Stimulated activated CD8-positive, alpha-beta memory T cell treated with anti-CD3 and anti-CD28 coated beads, Interleukin-4, amount 100 ng/mL, for 4 hours (primary cell): ENCODE results near the gene GAB2.
"Not testable (repeated sequence)": the region's sequence is repeated elsewhere in the genome, so short reads cannot be mapped to it uniquely, and the experiment has no call there.

Experiments used
- DNase-seq, 2 donors: peaks; one replicate each; pipeline ENCODE4 v3.0.0-alpha.2; 2020; ENCODE audit warnings: low read depth in 2 of 2, low spot score in 1 of 2

GAB2 gene

GRCh38 chr11:78314762-78315161 lies 102.9 kb downstream of the GAB2 start:
- no peak for DNase-seq

GRCh38 chr11:78313898-78314297 lies 103.7 kb downstream of the GAB2 start:
- DNase-seq, result no peak

DNA sequence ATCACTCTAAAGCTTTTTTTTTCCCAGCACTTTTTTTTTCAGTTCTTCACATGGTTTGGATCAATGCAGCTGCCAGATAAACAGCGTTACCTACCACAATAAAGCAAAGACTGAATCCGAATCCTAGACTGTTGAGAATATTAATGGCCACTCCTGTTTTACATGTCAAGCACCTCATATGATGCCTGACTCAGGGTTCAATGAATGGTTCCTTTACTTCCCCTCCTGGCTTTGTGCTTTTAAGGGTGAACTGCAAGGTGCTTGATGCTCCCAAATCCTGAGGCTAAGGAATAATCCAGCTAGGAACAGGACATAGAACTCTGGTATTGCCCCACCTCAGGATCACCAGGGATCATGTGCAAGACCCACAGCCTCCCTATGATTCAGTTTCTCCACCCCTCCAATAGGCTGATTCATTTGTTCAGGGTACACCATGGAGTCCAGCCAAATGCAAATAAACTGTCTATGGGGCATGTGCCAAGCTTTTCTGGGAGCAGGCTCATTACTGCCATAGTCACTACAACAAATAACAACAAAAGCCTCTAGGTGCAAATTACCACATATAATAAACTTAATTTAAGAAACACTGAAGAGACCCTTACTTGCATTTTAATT lies 104.3 kb downstream of the GAB2 start:
- DNase-seq, result no peak

DNA sequence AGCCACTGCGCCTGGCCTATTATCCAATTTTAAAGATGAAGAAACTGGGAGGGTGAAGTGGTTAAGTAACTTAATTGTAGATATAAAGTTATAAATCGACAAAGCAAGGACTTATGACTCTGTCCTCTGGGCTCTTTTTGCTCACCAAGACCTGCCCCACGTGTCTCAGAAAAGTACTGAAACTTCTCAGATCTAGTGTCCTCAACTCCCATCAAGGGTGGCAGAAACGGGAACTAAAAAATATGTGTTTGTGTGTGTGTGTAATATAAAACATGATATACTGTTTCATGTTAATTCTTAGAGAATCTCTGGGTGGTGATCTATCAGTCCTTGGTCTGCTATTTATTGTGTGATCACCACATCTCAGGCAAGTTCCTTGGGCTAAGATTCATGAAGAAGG lies 104.9 kb downstream of the GAB2 start:
- no peak for DNase-seq

- no peak for DNase-seq
Measured at GRCh38 chr11:78311702-78312371, 105.8 kb downstream of the GAB2 start.

DNA sequence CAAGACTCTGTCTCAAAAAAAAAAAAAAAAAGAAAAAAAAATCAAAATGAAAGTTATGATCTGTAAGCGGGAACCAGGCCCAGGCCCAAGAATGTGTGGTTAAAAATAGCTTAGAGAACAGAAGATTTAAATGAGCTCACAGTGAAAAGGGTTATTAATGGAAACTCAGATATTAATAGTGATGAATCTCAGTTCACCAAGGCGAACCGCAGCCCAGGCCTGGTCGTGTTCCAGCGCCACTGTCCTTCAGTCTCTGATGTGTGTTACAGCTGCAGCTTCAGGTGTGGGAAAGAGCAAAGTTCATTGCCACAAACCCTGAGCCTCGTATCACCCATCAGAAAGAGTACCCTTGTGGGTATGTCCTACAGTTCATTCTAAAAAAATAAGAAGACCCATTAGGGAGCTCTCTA lies 107.1 kb downstream of the GAB2 start:
- DNase-seq, result no peak

GRCh38 chr11:78304201-78304600 lies 113.4 kb downstream of the GAB2 start:
- no peak for DNase-seq

DNA sequence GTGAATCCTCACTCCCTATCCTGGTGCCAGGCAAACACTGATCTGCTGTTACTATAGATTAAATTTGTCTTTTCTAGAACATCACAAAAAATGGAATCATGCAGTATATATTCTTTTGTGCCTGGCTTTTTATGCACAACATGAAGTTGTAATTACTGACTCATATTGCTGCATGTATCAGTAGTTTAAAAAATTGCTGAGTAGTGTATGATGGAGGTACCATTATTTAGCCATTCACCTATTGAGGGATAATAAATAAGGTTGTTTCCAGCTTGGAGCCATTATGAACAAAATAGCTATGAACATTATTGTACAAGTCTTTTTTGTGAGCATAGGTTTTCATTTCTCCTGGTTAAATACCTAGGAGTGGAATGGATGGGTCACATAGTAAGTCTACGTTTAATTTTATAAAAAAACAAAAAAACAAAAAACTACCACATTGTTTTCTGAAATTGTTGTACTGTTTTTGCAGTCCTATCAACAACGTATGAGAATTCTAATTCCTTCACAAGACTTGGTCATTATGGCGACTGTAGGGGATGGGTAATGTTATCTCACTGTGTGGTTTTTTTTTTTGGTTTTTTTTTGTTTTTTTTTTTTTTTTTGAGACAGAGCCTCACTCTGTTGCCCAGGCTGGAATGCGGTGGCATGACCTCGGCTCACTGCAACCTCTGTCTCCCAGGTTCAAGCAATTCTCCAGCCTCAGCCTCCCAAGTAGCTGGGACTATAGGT lies 117.3 kb downstream of the GAB2 start:
- no peak for DNase-seq

DNA sequence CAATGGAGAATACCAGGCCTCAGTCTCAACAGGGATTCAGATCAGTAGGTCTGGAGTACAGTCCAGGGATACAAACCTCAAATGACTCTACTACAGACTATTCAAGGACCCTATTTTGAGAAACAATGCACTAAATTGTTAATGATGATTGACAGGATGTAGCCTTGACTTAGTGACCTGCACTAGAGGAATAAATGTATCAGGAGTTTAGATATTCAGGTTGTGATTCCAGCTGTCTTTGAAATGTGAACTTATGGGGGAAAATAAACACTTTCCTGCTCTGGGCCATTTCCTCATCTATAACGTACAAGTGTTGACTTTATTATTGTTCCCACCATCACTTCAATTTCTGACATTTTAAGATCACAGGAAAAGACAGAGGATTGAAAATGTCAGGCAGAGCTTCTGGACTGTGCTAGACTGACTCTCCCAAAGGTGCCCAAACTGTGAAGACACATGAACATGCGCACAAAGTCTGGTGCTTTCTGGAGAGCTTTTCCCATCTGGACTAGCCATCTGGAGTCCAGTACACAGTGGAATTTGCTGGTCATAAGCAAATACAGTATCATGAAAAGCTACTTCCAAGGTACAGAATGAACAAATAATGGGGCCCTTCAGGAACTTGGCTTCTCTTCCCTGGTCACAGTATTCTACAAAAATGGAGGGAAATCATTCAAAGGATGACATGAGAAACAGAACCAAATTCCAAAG lies 118.5 kb downstream of the GAB2 start:
- no peak for DNase-seq

GRCh38 chr11:78298291-78298771 lies 119.3 kb downstream of the GAB2 start:
- DNase-seq, result no peak

DNA sequence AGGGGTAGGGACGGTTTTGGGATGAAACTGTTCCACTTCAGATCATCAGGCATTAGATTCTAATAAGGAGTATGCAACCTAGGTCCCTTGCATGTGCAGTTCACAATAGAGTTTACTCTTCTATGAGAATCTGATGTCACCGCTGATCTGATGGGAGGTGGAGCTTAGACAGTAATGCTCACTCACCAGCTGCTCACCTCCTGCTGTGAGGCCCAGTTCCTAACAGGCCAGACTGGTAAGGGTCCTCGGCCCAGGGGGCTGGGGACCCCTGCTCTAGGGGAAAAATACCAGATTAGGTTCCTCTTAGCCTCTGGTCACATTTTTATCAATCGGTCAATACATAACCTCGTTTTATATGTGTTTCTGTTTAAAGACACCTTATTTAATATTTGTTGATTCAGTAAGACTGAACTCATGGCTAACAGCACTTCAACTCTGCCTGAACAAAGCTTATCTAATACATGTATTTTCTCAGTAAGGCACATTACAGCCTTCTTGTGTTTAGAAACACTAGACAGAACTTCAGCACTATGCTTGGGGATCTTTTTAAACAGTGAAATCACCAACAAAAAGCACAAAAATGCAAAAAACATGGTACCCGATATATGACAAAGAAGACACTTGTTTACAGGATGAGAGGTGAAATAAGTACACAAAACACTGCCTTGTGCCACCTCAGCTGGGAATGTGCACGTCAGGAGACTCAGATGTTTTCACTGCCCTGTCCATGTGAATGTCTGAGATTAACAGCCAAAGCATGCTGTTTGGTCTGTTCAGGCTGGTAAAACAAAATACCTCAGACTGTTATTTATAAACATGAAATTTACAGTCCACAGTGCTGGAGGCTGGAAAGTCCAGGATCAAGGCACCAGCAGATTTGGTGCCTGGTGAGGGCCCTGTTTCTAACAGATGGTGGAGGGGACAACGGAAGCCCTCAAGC lies 121.4 kb downstream of the GAB2 start:
- DNase-seq, result no peak

DNA sequence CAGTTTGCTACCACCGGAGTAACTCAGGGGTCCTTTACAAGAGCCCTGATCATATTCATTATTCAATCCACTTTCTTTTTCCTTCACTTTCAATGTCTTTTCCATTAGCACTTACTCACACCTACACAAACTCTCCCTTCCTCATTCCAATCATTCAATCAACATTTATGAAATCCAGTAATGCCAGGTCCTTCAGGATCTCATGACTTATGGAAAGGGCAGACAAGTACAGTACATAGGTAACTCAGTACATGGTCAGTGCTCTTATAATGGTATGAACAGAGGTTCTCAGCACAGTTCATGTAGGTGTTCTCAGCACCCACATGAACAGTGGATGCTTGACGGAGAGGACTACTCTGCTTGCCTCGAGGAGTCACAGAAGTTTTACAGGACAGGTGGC lies 122.3 kb downstream of the GAB2 start:
- no peak for DNase-seq

GRCh38 chr11:78294100-78294499 lies 123.5 kb downstream of the GAB2 start:
- not testable (repeated sequence) for DNase-seq

- DNase-seq, result no peak
Measured at GRCh38 chr11:78293536-78293935, 124.1 kb downstream of the GAB2 start.

GRCh38 chr11:78292109-78292803 lies 125.4 kb downstream of the GAB2 start:
- DNase-seq, result no peak

DNA sequence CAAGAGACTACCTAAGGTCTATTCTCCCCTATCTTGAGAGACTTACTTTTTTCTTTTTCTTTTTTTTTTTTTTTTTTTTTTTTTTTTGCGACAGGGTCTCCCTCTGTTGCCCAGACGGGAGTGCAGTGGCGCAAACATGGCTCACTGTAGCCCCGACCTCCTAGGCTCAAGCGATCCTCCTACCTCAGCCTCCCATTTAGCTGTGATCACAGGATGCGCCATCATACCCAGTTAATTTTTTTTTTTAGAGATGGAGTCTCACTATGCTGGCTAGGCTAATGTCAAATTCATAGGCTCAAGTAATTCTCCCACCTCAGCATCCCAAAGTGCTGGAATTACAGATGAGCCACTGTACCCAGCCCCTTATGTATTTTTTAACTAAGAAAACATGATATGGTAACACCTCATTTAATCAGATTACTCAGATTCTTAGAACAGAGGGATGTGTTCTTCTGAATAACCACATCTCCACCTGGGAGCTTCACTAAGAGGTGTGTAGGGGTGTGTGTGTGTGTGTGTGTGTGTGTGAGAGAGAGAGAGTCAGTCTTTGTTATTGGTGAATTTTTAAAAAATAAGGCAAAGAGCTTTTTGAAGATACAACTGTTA lies 126.0 kb downstream of the GAB2 start:
- DNase-seq, result no peak

- DNase-seq, result no peak
Measured at GRCh38 chr11:78290293-78291176, 127.1 kb downstream of the GAB2 start.

- DNase-seq, result no peak
Measured at GRCh38 chr11:78289552-78290292, 127.9 kb downstream of the GAB2 start.
